Prostate gland (tissue), 2 donors: ENCODE measurements around the gene NIPA2.

Source experiments
- CTCF ChIP-seq, 4 experiments: fragments of 200-600 bp in 2 of 4; fragments of 450-650 bp in 2 of 4; sonication (generic) in 2 of 4; IDR thresholded peaks; 1 replicate in 3 of 4; 2 replicates in 1 of 4; pipeline ENCODE4 v1.5.1; 2016 to 2019; ENCODE audit warnings: antibody characterized with exemption in 4 of 4, mild to moderate bottlenecking in 2 of 4, moderate library complexity in 2 of 4
- POLR2AphosphoS5 ChIP-seq: sonication (generic); formaldehyde crosslinking; IDR thresholded peaks from one replicate; pipeline ENCODE4 v1.6.1; 2017; ENCODE audit warnings: antibody characterized with exemption

- TF ChIP-seq POLR2AphosphoS5 (no peak), CTCF (IDR thresholded peaks at IDR 0.05) (no peak)
Observed at GRCh38 chr15:22887157-22887951, 48.9 kb downstream of the NIPA2 start.
